Measurements from ENCODE around the gene IGFBP7.

Gene IGFBP7

DNA sequence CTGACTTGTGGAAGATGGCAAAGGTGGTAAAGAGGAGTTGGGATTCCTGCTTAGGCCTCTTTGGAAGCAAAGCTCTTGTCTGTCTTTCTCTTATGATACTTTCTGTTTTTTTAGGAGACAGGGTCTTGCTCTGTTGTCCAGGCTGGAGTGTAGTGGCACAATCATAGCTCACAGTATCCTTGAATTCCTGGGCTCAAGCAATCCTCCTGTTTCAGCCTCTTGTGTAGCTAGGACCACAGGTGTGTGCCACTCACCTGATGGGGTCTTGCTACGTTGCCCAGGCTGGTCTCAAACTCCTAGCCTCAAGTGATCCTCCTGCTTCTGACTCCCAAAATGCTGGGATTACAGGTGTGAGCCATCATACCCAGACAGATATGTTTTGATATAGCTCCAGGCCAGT lies 19.3 kb upstream of the IGFBP7 start:
- no peak for DNase-seq

DNA sequence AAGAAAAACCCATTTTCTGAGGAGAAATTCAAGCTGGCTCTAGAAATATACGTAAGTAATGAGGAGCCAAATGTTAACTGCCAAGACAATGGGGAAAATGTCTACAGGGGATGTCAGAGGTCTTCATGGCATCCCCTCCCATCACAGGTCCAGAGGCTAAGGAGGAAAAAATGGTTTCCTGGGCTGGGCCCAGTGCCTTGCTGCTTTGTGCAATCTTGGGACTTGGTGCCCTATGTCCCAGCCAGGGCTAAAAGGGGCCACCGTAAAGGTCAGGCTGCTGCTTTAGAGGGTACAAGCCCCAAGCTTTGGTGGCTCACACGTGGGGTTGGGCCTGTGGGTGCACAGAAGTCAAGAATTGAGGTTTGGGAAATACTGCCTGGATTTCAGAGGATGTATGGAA lies 17.2 kb upstream of the IGFBP7 start:
- no peak for DNase-seq

DNA sequence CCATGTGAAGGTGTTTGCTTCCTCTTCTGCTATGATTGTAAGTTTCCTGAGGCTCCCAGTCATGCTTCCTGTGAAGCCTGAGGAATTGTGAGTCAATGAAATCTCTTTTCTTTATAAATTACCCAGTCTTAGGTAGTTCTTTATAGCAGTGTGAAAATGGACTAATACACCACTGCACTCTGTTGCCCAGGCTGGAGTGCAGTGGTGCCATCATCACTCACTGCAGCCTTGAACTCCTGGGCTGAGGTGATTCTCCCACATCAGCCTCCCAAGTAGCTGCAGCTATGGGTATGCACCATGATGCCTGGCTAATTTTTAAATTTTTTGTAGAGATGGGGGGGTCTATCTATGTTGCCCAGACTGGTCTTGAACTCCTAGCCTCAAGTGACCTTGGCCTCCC lies 15.8 kb upstream of the IGFBP7 start:
- DNase-seq, result no peak

DNA sequence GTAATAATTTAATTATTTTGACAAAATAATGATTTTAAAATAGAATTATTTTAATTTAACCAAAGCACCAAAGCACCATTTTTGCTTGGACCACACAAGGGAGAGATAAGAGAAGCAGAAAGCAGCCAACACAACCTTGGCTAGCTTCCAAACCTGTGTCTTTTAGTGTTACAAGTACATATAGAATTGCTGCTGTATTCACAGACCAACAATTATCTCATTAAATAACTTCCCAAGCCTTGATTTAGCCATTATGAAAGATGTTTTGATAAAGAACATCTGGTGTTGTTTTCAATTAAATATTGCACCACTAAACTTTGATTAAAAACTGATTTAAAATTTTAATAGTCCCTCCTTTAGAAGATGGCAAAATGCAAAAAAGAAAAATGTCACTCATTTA lies 14.0 kb upstream of the IGFBP7 start:
- no peak for DNase-seq

DNA sequence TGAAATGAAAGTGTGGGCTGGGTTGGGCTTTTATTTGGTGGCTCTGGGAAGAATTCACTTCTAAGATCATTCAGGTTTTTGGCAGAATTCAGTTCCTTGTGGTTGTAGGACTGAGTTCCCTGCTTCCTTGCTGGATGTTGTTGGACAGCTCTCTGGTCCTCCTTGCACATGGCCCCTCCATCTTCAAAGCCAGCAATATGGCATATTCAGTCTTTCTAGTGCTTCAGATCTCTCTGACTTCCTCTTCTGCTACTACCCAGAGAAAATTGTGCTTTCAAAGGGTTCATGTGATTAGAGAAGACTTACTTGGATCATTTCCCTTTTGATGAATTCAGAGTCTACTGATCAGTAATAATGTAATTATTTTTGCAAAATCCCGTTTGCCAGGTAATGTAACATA lies 12.8 kb upstream of the IGFBP7 start:
- DNase-seq, result peak; percentile 8

DNA sequence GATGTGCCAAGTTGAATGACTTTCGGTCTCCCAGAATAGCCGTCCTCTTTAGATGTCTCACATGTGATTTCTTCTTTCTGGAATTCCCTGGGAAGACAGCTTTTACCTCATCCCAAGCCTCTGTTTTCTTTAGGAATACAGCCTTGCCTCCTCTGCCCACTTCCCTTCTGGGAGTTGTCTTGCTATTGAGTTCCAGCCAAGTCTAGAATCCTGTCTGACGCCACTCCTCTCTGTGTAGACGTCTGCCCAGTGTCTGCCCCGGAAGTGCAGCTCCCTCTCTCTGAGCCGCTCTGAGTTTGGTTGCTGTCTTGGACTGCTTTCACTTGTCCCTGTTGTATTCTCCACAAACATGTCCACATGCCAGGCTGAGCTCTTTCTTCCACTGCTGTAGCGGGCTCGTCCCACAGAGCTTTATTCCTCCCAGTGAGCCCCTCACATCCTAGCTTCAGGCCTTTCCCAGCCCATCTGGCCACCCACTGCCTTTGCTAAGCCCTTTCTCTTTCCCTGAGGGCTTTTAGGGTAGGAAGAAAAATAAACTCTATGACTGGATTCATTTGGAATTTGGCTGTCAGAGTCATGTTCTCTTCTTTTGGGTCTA lies 9.0 kb upstream of the IGFBP7 start:
- peak; percentile 7 for DNase-seq

DNA sequence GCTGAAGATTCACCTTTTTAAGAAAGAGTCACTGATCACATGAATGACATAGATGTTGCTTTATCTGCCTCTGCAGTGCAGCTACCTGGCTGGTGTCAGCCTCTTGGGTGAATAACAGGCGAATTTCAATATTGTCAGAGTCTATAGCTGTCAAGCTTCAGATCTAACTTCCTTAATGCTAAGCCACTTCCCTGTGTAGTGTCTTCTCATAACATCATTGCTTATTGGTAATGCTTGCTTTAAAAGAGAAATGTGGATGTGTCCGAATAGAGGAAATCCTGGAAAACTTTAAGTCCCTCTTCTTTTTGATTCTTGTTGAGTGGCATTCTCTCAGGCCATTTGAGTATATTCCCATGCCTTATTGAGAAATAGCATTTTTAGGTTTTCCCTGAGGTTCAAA lies 7.3 kb upstream of the IGFBP7 start:
- peak; percentile 19 for DNase-seq

DNA sequence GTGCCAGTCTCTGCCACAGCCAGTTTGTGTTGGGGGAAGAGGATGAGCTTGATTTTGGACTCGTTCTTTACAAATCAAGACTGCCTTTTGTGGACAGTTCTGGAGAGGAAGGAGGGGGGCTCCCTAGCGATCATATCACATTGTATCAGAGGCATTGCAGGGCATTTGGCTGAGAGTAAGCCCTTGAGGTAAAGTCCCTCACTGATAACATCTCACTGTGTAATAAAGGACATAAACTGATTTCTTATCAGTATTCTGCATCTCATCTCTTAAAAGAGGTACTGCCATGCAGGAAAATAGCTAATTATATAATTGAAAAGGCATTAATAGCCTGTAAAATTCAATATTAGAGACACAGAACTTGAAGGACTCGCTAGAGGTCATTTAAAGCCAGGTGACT lies 6.1 kb upstream of the IGFBP7 start:
- DNase-seq, result no peak

DNA sequence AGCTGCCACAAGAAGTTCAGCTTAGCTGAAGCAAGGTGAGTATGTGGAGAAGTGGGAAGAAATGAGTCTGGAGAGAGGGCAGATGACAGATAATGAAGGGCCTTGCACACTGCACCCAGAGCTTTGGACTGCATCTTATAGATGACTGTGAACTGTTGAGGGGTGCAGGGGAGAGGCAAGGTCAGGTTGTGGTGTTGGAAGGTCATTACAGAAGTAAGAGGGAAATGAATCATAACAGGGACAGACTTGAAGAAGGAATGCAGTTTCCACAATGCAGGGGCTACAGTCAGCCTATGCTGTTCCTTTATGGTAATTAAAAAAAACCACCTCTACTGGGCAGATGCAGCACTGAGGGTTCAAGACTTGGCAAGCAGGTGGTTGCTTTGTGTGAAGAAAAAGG lies 4.8 kb upstream of the IGFBP7 start:
- DNase-seq, result no peak

DNA sequence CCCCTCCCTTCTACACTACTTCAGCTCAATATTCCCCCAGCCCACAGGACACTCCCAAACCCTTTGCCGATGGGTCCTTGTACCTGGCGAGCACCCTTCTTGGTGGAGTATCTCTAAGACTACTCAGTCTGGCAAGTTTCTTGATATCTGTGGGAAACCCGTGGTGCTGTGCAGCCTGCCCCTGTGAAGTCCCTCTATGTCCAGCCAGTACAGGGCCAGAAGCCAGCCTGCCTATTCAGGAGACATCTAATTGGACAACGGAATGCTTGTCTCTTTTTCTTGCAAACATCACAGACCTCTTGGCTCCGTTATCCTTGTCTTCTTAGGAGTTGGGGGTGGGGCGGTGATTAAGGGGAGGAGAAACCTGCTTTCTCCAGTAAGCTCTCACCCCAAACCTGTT lies 3.7 kb upstream of the IGFBP7 start:
- no peak for DNase-seq

DNA sequence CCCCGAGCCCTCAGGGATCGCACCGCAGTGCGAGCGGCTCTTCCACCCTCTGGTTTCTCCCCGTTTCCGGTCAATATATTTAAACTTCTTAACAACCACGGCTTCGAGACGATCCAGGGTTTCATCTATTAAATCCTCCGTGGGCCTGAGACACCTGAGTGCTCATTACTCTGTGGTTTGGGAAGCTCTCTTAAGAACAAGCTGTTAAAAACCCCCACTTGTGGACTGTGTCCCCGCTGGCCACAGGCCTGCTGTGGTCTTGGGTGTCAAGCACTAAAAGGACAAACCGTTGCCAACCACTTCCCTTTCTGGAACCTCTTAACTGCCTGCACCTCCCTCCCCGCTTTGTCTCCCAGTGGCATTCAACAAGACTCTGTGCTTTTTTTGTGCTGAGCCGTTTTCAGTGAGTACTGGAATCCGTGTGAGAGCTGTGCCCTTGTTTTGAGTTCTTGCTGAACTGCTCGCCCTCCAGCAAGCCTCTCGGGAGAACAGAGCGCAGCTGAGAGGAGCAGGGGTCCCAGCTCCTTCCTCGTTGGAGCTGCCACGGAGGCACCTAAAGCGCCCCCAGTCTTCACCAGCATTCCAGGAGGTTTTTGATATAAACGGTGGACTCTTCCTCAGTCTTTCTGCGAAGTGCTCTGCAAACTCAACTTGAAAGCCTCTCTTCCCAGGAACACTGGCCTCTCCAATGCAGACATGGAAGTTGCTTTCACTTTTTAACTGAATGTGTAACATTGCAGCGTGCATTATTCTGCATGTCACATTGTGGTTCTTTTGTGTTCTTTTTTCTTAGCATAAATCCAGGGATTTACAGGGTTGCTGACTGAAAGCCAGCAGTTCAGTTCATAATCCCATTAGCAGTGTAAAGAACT lies 691 bp upstream of the IGFBP7 start:
- peak; percentile 92 for DNase-seq

DNA sequence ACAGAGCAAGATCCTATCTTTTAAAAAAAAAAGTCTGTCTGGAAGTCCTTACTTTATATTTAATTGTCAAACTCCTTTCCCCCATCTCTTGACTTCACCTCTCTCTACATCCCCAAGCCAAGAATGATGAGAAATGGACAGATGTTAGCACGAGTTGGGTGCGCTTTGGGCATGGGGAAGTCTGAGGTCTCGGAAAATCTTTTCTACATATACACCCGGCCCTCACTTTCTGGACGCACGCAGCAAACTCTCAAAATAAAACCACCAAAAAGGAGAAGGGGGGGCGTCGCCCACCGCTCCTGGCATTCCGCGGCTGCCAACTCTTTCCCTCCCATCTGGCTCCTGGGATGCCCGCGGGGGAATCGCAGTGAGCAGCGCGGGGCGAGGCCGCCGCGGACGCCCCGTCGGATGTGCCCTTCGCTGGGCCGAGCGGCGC lies 756 bp downstream of the IGFBP7 start:
- no peak for DNase-seq

DNA sequence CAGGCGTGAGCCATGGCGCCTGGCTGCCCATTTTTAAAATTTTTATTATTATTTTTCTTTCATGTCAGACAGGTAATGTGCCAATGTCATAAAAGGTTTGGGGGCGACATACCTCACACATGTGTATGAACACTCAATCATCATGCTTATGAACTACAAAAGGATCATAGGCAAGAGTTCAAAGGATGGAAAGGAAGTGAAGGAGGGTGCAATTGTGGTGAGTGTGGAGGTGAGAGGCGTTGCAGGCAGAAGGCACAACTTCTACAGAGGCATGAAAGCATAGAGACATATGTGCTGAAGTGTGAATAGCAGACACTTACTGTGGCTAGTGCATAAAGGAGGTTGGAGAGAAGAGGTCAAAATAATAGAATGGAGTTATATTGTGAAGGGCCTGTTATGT lies 4.0 kb downstream of the IGFBP7 start:
- DNase-seq, result no peak

DNA sequence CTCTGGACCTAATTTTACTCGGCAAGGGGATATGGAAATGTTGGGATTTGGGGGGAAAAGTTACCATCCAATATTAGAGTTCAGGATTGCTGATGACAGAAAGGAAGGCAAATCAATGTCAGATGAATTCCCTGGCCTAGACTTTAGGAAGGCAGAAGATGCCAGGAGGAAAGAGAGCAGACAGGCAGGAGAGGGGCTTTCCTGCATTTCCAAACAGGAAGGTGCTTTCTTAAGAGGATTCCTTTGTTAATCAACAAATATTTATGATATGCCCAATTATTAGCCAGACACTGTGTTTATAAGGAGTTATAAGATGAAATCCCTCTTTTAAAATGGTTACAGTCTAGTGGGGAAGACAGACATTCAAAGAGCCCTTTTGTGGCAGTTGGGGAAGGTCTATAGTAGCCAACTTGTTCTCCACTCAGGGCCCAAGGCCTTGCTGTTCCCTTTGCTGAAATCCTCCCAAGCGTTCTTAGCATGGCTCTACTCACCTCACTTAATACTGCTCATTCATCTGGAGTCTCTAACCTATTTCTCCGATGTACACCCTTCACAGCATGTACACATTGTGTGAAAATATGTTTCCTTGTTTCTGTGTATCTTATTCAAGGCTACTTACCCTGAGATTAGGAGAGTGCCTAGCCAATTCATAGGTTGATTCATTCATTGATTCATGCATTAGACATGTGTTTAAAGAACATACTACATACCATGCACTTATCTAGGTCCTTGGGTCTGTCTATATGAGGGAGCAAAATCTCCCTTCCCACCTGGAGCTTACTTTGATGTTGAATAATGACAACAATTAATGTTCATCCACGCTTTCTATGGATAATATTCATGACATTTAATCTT lies 5.3 kb downstream of the IGFBP7 start:
- no peak for DNase-seq

DNA sequence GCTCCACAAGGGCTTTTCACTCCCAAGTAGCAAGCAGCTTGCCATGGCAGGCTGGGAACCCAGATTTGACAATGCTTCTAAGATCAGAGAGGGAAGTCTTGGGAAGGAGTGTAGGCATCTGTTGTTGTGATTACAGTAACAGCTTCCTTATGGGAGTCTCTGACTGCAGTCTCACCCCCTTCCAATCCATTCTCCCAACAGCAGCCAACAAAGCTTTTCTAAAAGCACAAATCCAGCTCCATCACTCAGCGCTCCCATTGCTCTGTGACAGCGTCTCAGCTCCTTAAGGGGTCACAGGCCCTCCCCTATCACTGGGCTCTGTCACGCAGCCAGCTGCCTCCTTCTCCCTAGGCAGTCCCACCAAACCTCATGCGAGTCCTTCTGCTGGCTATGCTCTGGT lies 7.1 kb downstream of the IGFBP7 start:
- DNase-seq, result no peak

DNA sequence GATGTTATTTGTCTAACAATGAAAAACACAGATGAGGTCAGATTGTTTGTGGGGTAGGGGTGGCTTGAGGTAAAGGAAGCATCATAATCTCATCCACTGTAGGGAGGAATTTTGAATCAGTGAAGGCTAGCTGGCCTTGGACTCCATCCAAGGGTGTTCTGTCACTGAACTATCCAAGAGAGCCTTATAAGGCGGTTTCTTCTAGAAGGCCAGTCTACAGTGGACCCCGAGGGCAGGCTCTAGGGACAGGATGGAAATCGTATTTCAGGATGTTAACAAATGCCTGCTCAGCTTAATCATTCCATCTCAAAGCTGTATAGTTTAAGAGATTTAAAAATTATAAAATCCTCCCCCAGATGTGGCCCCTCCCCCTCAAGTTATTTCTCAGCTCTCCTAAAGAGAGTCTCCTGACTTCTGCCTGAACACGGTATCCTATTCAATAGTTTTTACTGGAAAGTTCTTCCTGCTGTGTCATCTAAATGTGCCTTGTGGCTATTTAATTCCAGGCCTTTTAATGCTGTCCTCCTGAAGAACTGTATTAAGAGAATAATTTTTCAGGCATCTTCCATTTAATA lies 8.0 kb downstream of the IGFBP7 start:
- DNase-seq, result no peak

DNA sequence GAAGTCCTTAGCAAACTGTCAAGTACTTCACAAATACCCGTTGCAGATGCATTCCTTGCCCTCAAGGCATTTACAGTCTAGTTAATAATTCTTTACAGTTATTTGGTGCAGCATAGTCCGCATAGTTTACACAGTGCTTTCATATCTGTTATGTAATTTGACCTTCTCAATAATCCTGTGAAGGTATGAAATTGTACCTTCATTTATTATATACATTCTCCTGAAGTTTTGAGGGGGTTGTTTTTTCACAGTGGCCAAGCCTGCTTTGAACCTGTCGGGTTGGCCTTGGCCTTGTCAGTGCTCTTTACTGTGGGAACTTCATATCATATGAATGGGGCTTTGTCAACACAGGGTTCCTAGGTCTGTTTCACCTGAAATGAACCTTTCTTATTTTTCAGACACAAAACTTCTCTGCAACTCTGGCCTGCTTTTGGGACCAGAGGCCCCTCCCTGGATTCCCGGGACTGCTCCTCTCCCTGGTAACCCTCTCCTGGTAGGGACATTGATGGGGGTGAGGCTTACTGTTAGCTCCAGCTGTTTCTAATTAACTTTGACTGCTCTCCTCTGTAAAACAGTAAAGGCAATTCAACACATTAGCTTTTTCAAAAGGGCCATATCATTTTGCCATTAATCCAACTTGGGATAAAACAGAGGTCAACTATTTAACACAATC lies 9.1 kb downstream of the IGFBP7 start:
- DNase-seq, result no peak

DNA sequence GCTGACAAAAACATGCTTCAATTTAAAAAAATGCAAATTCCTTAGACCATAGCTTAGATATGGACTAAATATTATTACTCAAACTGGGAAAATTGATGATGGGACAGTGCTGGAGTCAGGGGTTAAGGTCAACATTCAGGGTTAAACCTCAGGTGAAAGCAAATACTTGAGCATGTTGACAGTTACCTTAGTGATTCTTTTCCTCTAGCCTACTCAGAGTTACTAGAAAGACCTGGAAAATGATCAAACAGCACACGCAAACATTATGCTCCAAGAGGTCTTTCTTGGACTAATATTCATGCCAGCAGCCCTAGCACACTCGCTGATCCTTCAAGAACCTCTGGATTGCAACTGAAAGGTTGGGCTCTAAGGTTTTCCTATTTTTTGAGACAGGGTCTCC lies 10.8 kb downstream of the IGFBP7 start:
- DNase-seq, result no peak

DNA sequence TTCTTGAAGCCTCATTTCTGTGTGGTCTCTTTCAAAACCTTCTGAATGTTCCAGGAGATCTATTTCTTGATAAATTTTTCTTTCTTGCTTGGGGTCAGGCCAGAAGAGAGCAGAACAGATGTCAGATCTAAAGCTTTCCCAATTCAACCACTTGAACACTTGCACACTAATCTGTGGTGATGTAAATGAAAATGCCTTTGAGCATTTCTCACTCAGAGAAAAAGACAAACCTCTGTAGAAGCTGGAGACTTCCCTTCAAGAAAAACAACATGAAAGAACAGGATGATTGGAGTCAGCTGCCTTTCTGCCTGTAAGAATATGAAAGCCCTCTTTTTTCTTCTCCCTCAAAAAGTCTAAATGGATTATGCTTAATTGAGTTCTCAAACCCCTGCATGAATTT lies 11.2 kb downstream of the IGFBP7 start:
- DNase-seq, result no peak

DNA sequence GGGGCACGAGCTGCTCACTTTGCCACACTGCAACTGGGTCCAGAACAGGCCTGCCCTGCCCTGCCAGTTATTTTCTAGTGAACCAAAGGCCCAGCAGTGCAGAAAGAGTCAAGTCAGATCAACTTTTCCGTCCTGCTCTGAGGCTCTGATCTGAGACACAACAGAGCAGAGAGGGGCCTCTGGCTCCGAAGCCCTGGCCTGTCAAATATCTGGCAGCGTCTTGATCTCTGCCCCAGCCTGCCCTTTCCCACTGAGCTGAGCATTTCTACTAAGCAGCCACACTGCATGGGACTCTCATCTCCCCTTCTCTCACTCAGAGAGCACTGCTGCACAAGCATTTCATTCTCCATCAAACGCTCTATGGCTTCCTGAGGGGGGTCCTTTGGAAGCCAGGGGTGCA lies 11.8 kb downstream of the IGFBP7 start:
- no peak for DNase-seq

DNA sequence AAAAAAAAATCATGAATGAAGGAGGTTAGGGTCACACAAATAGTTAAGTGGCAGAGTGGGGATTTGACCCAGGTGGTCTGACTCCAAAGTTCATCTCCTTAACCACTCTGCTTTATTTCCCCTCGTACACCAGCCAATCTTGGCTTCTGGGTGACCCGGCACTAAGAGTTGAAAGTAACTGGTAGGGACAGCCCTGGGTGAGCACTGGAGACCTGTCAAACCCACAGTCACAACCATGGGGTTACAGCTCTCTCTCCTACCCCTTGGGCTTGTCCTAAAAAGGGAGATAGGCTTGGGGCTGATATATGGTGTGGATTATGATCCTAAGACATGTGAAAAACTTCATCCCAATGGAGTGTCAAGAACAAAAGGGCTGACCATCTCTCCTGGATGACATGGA lies 12.5 kb downstream of the IGFBP7 start:
- no peak for DNase-seq

DNA sequence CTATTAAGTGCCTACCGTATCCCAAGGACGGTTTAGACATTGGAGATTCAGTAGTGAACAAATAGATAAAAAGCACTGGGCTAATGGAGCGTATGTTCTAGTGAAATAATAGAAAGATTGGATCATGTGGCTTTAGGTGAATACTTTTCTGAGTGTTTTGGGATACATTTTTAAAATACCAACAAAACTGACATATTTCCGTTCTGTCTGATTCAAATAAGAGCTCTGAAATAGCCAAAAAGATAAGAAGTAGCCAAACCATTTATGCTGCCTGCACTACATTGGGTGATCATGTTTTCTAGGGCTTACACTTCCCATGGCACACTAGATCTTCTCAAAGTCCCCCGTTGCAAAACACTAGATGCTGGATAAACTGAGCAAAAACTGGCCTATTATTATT lies 14.2 kb downstream of the IGFBP7 start:
- DNase-seq, result no peak

DNA sequence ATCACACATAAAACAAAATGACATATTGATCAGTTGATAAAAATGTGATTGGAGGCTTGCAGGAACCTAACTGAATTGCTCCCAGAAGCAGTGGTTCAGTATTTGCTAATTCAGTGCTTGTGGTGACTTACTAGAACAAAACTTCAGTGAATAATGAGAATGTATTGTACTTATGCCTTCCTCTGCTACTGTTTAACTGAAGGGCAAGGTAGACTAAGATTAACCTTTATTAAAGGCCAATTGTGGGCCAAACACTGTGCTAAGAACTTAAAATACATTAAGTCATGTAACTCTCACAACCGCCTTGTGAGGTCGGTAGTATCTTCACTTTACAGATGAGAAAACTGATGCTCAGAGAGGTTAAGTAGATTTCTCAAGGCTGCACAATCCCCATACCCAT lies 14.9 kb downstream of the IGFBP7 start:
- DNase-seq, result no peak

Measured in OCI-M1 (cell line).